DMS53 (cell line): Measurements from ENCODE around the gene PIPOX.
A peak's percentile ranks its signal among the peaks of the same experiment; 100 is the strongest.

ENCODE experiments used
- DNase-seq: peaks from one replicate; lab custom pipeline; 2025; lab: John Stamatoyannopoulos, UW

PIPOX gene

DNA sequence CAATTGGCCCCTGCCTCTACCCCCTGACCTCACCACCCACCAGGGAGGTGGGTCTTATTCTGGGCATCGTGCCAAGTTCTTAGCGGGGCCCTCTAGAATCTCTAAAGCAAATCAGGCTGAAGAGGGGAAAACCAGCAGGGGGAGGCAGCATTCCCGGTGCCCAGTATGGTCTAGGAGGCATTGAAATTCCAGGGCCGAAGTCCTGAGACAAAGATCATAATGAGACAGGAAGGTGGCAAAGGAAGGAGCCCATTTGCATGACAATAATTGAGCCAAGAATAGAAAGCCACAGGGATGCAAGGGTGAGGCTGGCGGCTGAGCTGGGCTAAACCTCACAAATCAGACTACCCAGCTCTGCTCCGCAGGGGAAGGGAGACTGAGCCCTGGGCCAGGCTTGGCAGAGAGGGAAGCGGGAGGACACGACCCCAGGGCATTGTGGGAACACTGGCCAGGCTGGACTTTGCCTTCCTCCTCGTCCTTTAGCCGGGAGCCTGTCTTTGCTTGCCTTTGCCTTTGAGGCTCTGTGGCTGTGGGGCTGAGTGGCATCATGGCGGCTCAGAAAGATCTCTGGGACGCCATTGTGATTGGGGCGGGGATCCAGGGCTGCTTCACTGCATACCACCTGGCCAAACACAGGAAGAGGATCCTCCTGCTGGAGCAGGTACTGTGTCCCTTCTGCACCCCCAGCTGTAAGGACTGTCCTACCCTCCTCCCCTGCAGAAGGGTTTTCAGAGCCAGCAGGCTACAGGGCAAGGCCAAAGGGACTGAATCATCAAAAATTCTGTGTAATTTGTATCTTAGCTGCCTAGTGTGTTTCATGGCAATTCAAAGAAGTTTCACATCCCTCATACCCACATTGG lies at the start of gene PIPOX:
Gene PIPOX (plus strand): TSS at position 463 of the 860 bp plus-strand sequence. CDS start 85 bp downstream, at position 548.
- peak; percentile 56 for DNase-seq

DNA sequence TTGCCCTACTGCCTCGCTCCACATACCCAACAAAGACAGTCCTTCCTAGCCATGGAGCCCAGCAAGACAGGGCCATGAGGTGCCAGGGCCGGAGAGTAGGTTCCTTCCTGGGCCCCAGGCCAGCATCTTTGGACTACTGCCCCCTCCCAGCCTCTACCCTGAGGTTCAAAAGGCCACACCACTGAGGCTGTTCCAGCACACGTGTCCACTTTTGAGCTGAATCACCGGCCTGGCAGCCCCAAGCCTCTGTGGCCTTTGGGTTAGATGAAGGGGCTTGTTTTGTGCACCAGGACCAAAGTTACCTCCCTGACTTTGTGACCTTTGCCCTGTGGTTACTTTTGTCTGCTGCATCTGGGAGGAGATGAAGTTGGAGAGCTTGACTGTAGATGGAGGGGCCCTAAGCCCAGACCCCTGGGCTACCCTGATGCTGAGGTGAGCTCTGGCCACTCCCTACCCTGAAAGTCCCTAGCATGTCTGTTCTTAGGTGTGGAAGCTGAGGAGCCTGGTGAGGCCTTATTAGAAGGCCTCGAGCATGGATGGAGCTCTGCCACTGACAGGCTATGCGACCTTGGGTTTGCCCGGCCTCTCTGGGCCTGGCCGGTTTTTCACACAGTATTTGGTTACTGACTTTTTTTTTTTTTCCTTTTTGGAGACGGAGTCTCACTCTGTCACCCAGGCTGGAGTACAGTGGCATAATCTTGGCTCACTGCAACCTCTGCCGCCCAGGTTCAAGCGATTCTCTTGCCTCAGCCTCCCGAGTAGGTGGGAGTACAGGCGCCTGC lies 49.1 kb upstream of the PIPOX start:
- no peak for DNase-seq

DNA sequence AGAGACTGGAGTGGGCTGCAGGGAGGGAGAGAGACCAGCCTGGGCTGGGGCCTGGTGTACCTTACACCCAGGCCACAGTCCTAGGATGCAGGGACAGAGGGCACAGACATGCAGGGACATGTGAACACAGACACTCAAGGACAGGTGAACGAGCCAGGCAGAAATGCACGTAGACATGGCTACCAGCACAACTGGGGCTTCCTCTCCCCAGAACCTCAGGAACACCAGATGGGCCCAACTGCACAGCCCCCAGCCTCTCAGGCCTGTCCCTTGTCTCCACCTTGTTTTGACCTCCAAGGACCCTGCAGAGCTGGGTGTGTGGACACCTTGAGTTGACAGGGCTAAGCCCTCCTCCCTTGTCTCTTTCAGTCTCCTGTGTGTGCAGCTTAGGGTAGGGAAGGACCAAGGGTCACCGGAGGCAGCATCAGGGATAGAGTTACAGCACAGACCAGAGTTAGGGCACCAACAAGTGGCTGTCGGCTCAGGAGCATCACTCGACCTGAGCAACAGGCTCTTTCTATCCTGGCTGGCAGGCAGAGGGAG lies 46.3 kb upstream of the PIPOX start:
- DNase-seq = no peak

GRCh38 chr17:28997806-28998205 lies 45.1 kb upstream of the PIPOX start:
- DNase-seq = peak; percentile 6

- DNase-seq = no peak
Measured at GRCh38 chr17:28999206-28999605, 43.7 kb upstream of the PIPOX start.

DNA sequence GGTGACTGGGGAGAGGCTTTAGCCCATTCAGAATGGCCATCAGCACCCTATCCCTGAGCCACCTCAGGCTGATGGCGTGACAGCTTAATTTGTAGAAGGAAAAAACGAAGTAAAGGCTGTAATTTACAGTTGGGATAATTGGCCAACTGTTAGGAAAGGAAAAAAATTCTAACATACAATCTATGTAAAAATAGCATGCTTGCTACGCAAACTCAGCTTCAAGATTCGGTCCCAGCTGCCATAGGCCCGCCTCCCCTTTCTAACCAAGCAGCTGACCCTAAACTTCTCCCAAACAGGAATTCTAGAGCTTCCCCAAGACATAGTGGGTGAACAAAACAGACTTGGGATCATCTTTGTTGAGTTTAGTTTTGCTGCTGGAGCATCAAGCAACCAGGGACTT lies 42.0 kb upstream of the PIPOX start:
- DNase-seq = no peak

DNA sequence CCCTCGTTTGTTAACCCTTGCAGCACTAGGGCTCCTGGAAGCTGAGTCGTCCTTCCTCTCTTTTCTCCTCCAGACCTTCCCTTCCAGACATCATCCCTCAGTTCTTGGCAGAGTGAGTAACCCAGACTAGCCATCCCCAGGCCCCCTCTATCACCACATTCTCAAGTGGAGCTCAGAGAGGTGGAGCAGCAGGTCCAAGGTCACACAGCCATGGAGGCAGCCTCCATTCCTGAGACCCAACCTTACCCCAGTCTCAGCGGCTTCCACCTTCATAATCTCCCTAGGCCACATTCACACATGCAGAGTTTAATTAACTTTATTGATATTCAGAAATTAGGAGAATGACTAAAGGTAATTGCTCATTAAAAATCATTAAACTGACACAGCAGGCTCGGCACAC lies 40.1 kb upstream of the PIPOX start:
- no peak for DNase-seq

DNA sequence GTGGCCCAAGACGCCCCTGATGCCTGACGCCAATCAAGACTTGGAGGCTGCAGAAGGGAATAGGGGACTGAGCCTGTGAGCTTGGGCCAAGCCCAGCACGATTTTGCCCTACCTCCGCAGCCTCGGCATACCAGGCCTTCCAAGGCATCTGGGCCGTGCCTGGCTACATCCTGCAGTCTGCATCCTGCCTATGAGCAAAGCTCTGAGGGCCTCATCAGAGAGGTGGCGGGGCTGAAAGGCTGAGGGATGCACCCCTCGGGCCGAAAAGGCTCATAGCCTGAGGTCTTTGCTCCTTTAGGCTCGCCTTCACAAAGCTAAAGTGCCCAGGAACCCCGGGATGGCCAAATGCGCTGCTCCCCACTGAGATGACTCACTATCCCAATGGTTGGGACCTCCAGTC lies 39.7 kb upstream of the PIPOX start:
- DNase-seq = no peak

- no peak for DNase-seq
Measured at GRCh38 chr17:29004081-29004692, 38.8 kb upstream of the PIPOX start.

GRCh38 chr17:29005936-29006511 lies 36.9 kb upstream of the PIPOX start, which contains the start of gene SEZ6:
SEZ6 (minus strand) TSS chr17:29006033; CDS start chr17:29005869, 164 bp downstream.
- peak; percentile 74 for DNase-seq

DNA sequence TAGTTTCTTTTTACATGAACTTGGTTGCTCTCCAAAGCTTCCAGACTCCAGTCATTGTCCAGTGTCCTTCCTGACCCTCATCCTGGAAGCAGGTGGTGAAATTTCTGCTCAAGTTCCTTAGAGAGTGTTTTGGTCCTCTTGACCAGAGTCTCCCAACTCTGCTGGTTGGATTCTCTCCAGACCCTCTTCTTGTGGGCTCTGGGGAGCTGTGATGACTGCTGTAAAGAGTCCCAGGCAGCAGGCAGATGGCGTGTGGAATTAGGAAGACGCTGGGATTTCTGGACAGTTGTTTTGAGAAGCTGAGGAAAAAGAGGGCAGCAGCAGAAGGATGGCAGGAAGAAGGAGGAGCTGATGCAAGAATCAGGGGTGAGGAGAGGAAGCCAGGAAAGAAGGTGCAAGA lies 35.5 kb upstream of the PIPOX start:
- DNase-seq = no peak

GRCh38 chr17:29007860-29008455 lies 35.0 kb upstream of the PIPOX start:
- DNase-seq = peak; percentile 51

- no peak for DNase-seq
Measured at GRCh38 chr17:29008591-29008990, 34.4 kb upstream of the PIPOX start.

- DNase-seq = no peak
Measured at GRCh38 chr17:29010129-29010528, 32.8 kb upstream of the PIPOX start.

DNA sequence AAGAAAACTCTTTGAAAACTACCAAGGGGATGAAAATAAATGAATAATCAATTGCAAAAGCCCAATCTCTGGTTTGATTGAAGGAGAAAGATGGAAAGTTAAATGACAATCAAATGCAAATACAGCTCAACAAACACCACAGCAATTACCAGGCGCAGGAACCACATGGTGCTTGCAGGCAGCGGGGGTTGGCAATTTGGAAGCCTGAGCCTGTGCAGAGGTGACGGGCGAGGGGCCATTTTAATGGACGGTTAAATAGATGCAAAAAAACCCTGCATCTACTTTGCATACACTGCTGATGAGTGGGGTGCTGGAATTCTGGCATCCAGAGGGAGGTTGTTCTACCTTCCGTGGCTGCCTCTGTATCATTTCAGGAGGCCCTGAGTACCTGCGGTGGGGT lies 32.4 kb upstream of the PIPOX start:
- DNase-seq = no peak

- peak; percentile 42 for DNase-seq
Measured at GRCh38 chr17:29012535-29012934, 30.4 kb upstream of the PIPOX start.

GRCh38 chr17:29014716-29015115 lies 28.2 kb upstream of the PIPOX start:
- DNase-seq = no peak

GRCh38 chr17:29016345-29017210 lies 26.4 kb upstream of the PIPOX start:
- DNase-seq = no peak

DNA sequence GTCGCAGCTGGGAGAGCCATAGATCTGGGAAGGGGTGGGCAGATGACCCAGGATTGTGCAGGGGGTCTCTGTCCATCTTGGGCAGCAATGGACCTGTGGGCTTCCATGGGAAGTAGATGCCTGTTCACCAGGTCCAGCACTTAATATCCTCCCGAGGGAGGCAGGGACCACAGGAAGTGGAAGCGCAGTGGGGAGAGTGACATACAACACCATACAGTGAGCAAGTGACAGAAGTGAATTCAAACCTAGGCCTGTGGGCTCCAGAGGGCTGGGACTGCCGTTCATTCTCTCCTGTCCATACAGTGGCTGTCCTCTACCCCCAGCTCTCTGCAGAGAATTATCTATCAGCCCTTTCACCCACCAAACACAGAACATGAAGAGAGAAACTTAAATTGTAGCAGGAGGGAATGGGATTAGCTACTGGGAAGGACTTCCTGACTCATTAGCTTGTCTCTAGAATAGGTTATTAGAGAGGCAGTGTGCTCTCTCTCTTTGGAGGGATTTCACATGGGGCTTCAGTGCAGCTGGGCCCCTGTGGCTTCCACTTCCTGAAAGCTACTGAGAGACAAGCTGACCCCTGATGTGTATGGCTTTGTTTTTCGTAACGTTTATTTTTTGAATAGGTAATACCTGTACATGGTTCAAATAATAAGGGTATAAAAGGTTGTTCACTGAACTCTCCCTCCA lies 24.0 kb upstream of the PIPOX start:
- peak; percentile 39 for DNase-seq
